ENCODE measurements around the gene DAB1.

The DAB1 gene

GRCh38 chr1:57167997-57168396, 255.9 kb downstream of the DAB1 start:
- FAIRE-seq, result no peak
- DNase-seq (ENCODE audit: insufficient read length, low spot score), result no peak
- no peak for TF ChIP-seq POLR2A (IDR thresholded peaks at IDR 0.05; ENCODE audit: low read depth, low read length)

GRCh38 chr1:57165546-57165945, 258.3 kb downstream of the DAB1 start:
- no peak for FAIRE-seq
- no peak for DNase-seq (ENCODE audit: insufficient read length, low spot score)
- TF ChIP-seq POLR2A (IDR thresholded peaks at IDR 0.05; ENCODE audit: low read depth, low read length), result no peak

- no peak for TF ChIP-seq POLR2A (IDR thresholded peaks at IDR 0.05; ENCODE audit: low read depth, low read length)
- FAIRE-seq (no peak), DNase-seq (ENCODE audit: insufficient read length, low spot score) (no peak)
These were observed 259.3 kb downstream of the DAB1 start for GRCh38 chr1:57164584-57164983.

- FAIRE-seq (no peak), DNase-seq (ENCODE audit: insufficient read length, low spot score) (no peak)
- TF ChIP-seq POLR2A (IDR thresholded peaks at IDR 0.05; ENCODE audit: low read depth, low read length), result no peak
These were observed 260.1 kb downstream of the DAB1 start for GRCh38 chr1:57163789-57164188.

- TF ChIP-seq POLR2A (IDR thresholded peaks at IDR 0.05; ENCODE audit: low read depth, low read length), result no peak
- no peak for DNase-seq (ENCODE audit: insufficient read length, low spot score)
- FAIRE-seq, result no peak
These were observed 260.5 kb downstream of the DAB1 start for GRCh38 chr1:57163325-57163724.

- no peak for FAIRE-seq
- no peak for DNase-seq (ENCODE audit: insufficient read length, low spot score)
- no peak for TF ChIP-seq POLR2A (IDR thresholded peaks at IDR 0.05; ENCODE audit: low read depth, low read length)
These were observed 261.1 kb downstream of the DAB1 start for GRCh38 chr1:57162607-57163261.

GRCh38 chr1:57160594-57160993, 263.3 kb downstream of the DAB1 start:
- FAIRE-seq, result no peak

GRCh38 chr1:57158604-57158998, 265.3 kb downstream of the DAB1 start:
- TF ChIP-seq POLR2A (IDR thresholded peaks at IDR 0.05; ENCODE audit: low read depth, low read length), result no peak
- no peak for FAIRE-seq
- DNase-seq (ENCODE audit: insufficient read length, low spot score), result no peak

More at GRCh38 chr1:57160594-57160993, 263.3 kb downstream of the DAB1 start:
- no peak for TF ChIP-seq POLR2A (IDR thresholded peaks at IDR 0.05; ENCODE audit: low read depth, low read length)
- DNase-seq (ENCODE audit: insufficient read length, low spot score), result no peak

GRCh38 chr1:57157818-57158603, 265.8 kb downstream of the DAB1 start:
- no peak for FAIRE-seq
- TF ChIP-seq POLR2A (IDR thresholded peaks at IDR 0.05; ENCODE audit: low read depth, low read length), result no peak

GRCh38 chr1:57156907-57157306, 267.0 kb downstream of the DAB1 start:
- DNase-seq (ENCODE audit: insufficient read length, low spot score) (no peak), FAIRE-seq (no peak)
- no peak for TF ChIP-seq POLR2A (IDR thresholded peaks at IDR 0.05; ENCODE audit: low read depth, low read length)

More at GRCh38 chr1:57157818-57158603, 265.8 kb downstream of the DAB1 start:
- DNase-seq (ENCODE audit: insufficient read length, low spot score), result no peak

- TF ChIP-seq POLR2A (IDR thresholded peaks at IDR 0.05; ENCODE audit: low read depth, low read length), result no peak
- no peak for FAIRE-seq
- no peak for DNase-seq (ENCODE audit: insufficient read length, low spot score)
These were observed 277.8 kb downstream of the DAB1 start for GRCh38 chr1:57146100-57146499.

GRCh38 chr1:57142999-57143398, 280.9 kb downstream of the DAB1 start:
- DNase-seq (ENCODE audit: insufficient read length, low spot score) (no peak), FAIRE-seq (no peak)
- no peak for TF ChIP-seq POLR2A (IDR thresholded peaks at IDR 0.05; ENCODE audit: low read depth, low read length)

GRCh38 chr1:57142169-57142568, 281.7 kb downstream of the DAB1 start:
- no peak for DNase-seq (ENCODE audit: insufficient read length, low spot score)
- FAIRE-seq, result no peak

GRCh38 chr1:57138432-57139078, 285.3 kb downstream of the DAB1 start:
- TF ChIP-seq POLR2A (IDR thresholded peaks at IDR 0.05; ENCODE audit: low read depth, low read length), result no peak
- DNase-seq (ENCODE audit: insufficient read length, low spot score) (no peak), FAIRE-seq (no peak)

More at GRCh38 chr1:57142169-57142568, 281.7 kb downstream of the DAB1 start:
- TF ChIP-seq POLR2A (IDR thresholded peaks at IDR 0.05; ENCODE audit: low read depth, low read length), result no peak

All from H54 (cell line).